Liver (tissue), 9 donors: ENCODE results near the gene TGIF1. TPM values are rescaled to one million over a fixed set of nuclear protein-coding genes. Genes with fewer than 3 reads are reported as not detected.

ENCODE experiments used
- DNase-seq: peaks from one replicate; pipeline ENCODE4 v3.0.0-alpha.2; 2017; ENCODE audit warnings: low spot score
- H3K27ac ChIP-seq, 2 donors: one replicate each; pipeline ENCODE4 v1.7.0; 2013; ENCODE audit warnings: inconsistent platforms in 2 of 2, low read length in 2 of 2, control low read depth in 1 of 2, low read depth in 1 of 2, mild to moderate bottlenecking in 1 of 2
- H3K27me3 ChIP-seq, 4 donors: one replicate each; pipeline versions ENCODE4 v1.6.1 to v1.7.0; 2013; ENCODE audit warnings: low read length in 3 of 4, inconsistent platforms in 1 of 4, mild to moderate bottlenecking in 1 of 4, moderate library complexity in 1 of 4; ENCODE audit not compliant: control insufficient read depth in 4 of 4, insufficient read depth in 4 of 4
- H3K36me3 ChIP-seq, 4 donors: one replicate each; pipeline versions ENCODE4 v1.6.1 to v1.7.0; 2013; ENCODE audit warnings: low read length in 3 of 4, mild to moderate bottlenecking in 3 of 4, low read depth in 1 of 4, moderate library complexity in 1 of 4; ENCODE audit not compliant: control insufficient read depth in 4 of 4, insufficient read depth in 3 of 4
- H3K4me1 ChIP-seq, 4 donors: one replicate each; pipeline versions ENCODE4 v1.6.1 to v1.7.0; 2013; ENCODE audit warnings: low read length in 3 of 4, mild to moderate bottlenecking in 3 of 4, moderate library complexity in 1 of 4; ENCODE audit not compliant: control insufficient read depth in 4 of 4, insufficient read depth in 4 of 4
- H3K4me3 ChIP-seq, 3 donors: one replicate each; pipeline versions ENCODE4 v1.6.1 to v1.7.0; 2013; ENCODE audit warnings: low read length in 3 of 3, control low read depth in 1 of 3, low read depth in 1 of 3, mild to moderate bottlenecking in 1 of 3
- H3K9ac ChIP-seq, 2 donors: one replicate each; pipeline ENCODE4 v1.7.0; 2013; ENCODE audit warnings: low read length in 2 of 2, mild to moderate bottlenecking in 2 of 2, moderate library complexity in 2 of 2, control low read depth in 1 of 2, low read depth in 1 of 2
- H3K9me3 ChIP-seq, 4 donors: one replicate each; pipeline versions ENCODE4 v1.6.1 to v1.7.0; 2013; ENCODE audit warnings: low read length in 3 of 4; ENCODE audit not compliant: control insufficient read depth in 4 of 4
- ATF3 ChIP-seq: IDR thresholded peaks from 2 replicates; pipeline ENCODE4 v1.6.1; 2016; ENCODE audit warnings: antibody characterized with exemption
- CTCF ChIP-seq: fragments of 150-350 bp; IDR thresholded peaks from 2 replicates; pipeline ENCODE4 v1.5.1; 2017; ENCODE audit warnings: improper control_type of control experiment, low read depth, low read length; ENCODE audit not compliant: missing input control
- EGR1 ChIP-seq, 2 donors: IDR thresholded peaks; 2 replicates each; pipeline ENCODE4 v1.6.1; 2016 to 2018; ENCODE audit warnings: antibody characterized with exemption in 2 of 2, low read depth in 2 of 2
- FOXA1 ChIP-seq: IDR thresholded peaks from 2 replicates; pipeline ENCODE4 v1.6.1; 2016; ENCODE audit warnings: antibody characterized with exemption
- FOXA2 ChIP-seq: IDR thresholded peaks from 2 replicates; pipeline ENCODE4 v1.6.1; 2016; ENCODE audit warnings: antibody characterized with exemption
- GABPA ChIP-seq, 2 donors: IDR thresholded peaks in 1 of 2; conservative IDR thresholded peaks in 1 of 2; 2 replicates each; pipeline ENCODE4 v1.6.1; 2016; ENCODE audit warnings: antibody characterized with exemption in 2 of 2, mild to moderate bottlenecking in 1 of 2, moderate library complexity in 1 of 2
- HNF4A ChIP-seq, 2 donors: conservative IDR thresholded peaks; 2 replicates each; pipeline ENCODE4 v1.6.1; 2016; ENCODE audit warnings: antibody characterized with exemption in 2 of 2, mild to moderate bottlenecking in 2 of 2
- HNF4G ChIP-seq: IDR thresholded peaks from 2 replicates; pipeline ENCODE4 v1.6.1; 2016; ENCODE audit warnings: antibody characterized with exemption
- MAX ChIP-seq: IDR thresholded peaks from 2 replicates; pipeline ENCODE4 v1.6.1; 2016; ENCODE audit warnings: antibody characterized with exemption
- NR2F2 ChIP-seq: IDR thresholded peaks from 2 replicates; pipeline ENCODE4 v1.6.1; 2016; ENCODE audit warnings: antibody characterized with exemption
- RAD21 ChIP-seq, 2 donors: IDR thresholded peaks; 2 replicates each; pipeline ENCODE4 v1.6.1; 2016; ENCODE audit warnings: antibody characterized with exemption in 2 of 2, mild to moderate bottlenecking in 2 of 2
- REST ChIP-seq: IDR thresholded peaks from 2 replicates; pipeline ENCODE4 v1.6.1; 2016; ENCODE audit warnings: antibody characterized with exemption, mild to moderate bottlenecking
- RXRA ChIP-seq, 2 donors: IDR thresholded peaks; 2 replicates each; pipeline ENCODE4 v1.6.1; 2017 to 2018; ENCODE audit warnings: antibody characterized with exemption in 2 of 2, mild to moderate bottlenecking in 1 of 2
- SP1 ChIP-seq: IDR thresholded peaks from 2 replicates; pipeline ENCODE4 v1.6.1; 2018; ENCODE audit warnings: antibody characterized with exemption, mild to moderate bottlenecking
- YY1 ChIP-seq: IDR thresholded peaks from 2 replicates; pipeline ENCODE4 v1.6.1; 2016; ENCODE audit warnings: antibody characterized with exemption, mild to moderate bottlenecking
- WGBS: extraction: QIAGEN DNeasy Blood & Tissue Kit; methylation state at CpG from one replicate; pipeline ENCODE4 v1.1.7; 2013; 5-methylcytosine and 5-hydroxymethylcytosine counted together
- polyA plus RNA-seq, 2 donors: library from polyadenylated mRNA; stranded (reverse) in 1 of 2; unstranded in 1 of 2; fragments of 200-250 nt in 1 of 2; fragments of >200 nt in 1 of 2; fragmentation: Nextera tagmentation in 1 of 2; extraction: Ambion mirVana in 1 of 2; gene quantifications; one replicate each; pipeline versions ENCODE4 v1.2.1 to v1.2.3, GENCODE V29; 2013 to 2015
- total RNA-seq, 2 donors: library from RNA; depleted of rRNA; stranded (reverse); fragments of >200 nt; gene quantifications; one replicate each; pipeline ENCODE4 v1.2.3, GENCODE V29; 2014
- donor health status: healthy.
- donor health status: healthy.
- donor health status: healthy.
- donor health status: healthy.
- donor health status: healthy.

The TGIF1 gene
- total and polyA plus RNA-seq, 4 donors, result 13.1 to 26.4 (median 18.4) TPM

DNA sequence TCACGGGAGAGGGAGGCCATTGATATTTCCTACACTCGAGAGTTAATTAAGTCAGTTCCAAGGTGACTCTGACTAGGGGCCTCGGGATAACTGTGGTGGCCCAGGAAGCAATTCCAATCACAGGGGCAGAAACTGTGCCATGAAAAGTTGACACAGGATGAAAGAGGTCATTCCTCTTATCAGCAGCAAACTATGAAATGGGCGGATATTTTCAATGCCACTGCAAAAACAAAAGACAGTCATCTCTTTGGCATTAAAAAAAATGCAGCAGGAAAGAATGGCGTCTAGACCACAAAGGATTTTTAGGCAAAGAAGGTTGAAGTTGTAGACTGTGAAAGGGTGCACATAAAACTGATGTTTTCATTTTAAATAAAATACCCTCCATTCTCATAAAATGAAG lies 50.0 kb downstream of the TGIF1 start:
- Histone ChIP-seq H3K9me3 (no peaks in the 10 kb centered on the region), H3K9ac (no peak overlapping the region), H3K4me1 (peaks cover 4 to 10% (median 8%) of the 10 kb centered on the region in 4 donors), H3K27ac (no peak overlapping the region), H3K36me3 (no peaks in the 10 kb centered on the region), H3K27me3 (no peaks in the 10 kb centered on the region), H3K4me3 (no peak overlapping the region)
- no peak for TF ChIP-seq MAX
- no peak for TF ChIP-seq YY1
- TF ChIP-seq SP1, result no peak
- TF ChIP-seq HNF4A (conservative IDR thresholded peaks at IDR 0.05), result no peak
- TF ChIP-seq NR2F2, result no peak
- TF ChIP-seq REST, result no peak
- TF ChIP-seq RAD21 (IDR thresholded peaks at IDR 0.05), result no peak
- no peak for TF ChIP-seq CTCF
- no peak for TF ChIP-seq FOXA1
- no peak for TF ChIP-seq HNF4G
- no peak for TF ChIP-seq ATF3
- TF ChIP-seq GABPA (IDR thresholded peaks at IDR 0.05 in 1 of 2, conservative IDR thresholded peaks at IDR 0.05 in 1 of 2), result no peak
- TF ChIP-seq FOXA2, result no peak
- no peak for TF ChIP-seq EGR1 (IDR thresholded peaks at IDR 0.05; ENCODE audit: low read depth in 2 of 2)
- no peak for TF ChIP-seq RXRA (IDR thresholded peaks at IDR 0.05)
- WGBS, result 48% methylated on average over 5 of the region's 5 CpGs
- no peak for DNase-seq

DNA sequence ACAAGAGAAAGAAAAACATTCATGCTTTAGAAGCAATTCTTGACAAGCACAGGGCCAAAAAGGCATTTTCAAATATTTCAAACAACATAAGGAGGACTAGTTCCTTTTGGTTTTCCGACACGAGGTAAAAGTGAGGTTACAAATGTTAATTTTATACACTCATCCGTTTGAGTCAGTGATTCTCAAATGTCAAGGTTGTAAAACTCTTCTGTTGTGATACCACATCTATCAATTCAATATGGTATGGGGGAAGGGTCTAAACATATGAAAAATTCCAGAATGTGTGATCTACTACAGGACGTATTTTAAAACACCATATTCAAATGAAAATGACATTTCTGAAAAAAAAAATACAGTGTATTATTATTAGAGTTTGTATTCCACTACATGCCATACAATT lies 52.7 kb downstream of the TGIF1 start:
- peaks cover 4 to 10% (median 8%) of the 10 kb centered on the region in 4 donors for H3K4me1 ChIP-seq
- no peak overlapping the region for H3K4me3 ChIP-seq
- DNase-seq, result no peak
- WGBS, result 88% methylated on average over 4 of the region's 4 CpGs
- no peak for TF ChIP-seq EGR1 (IDR thresholded peaks at IDR 0.05; ENCODE audit: low read depth in 2 of 2)
- H3K9me3 ChIP-seq, result no peaks in the 10 kb centered on the region
- H3K27me3 ChIP-seq, result no peaks in the 10 kb centered on the region
- H3K9ac ChIP-seq, result no peak overlapping the region
- no peaks in the 10 kb centered on the region for H3K36me3 ChIP-seq
- no peak overlapping the region for H3K27ac ChIP-seq
